Smooth muscle cell (in vitro differentiated cells): ENCODE results near the gene CFAP92. TPM values are rescaled to one million over a fixed set of nuclear protein-coding genes. Genes with fewer than 3 reads are reported as not detected.

Source experiments
- DNase-seq: peaks from one replicate; lab custom pipeline; 2025; ENCODE audit not compliant: unreplicated experiment; lab: John Stamatoyannopoulos, UW
- H2AFZ ChIP-seq: fragments of 200-600 bp; sonication (generic); 2 replicates; pipeline ENCODE4 v1.6.0; 2016; ENCODE audit warnings: antibody characterized with exemption, low read depth, mild to moderate bottlenecking
- H3F3A ChIP-seq: fragments of 200-600 bp; sonication (generic); 2 replicates; pipeline ENCODE4 v1.6.0; 2017; ENCODE audit warnings: antibody characterized with exemption, low read depth
- H3K27ac ChIP-seq: fragments of 200-600 bp; sonication (generic); 2 replicates; pipeline ENCODE4 v1.5.1; 2016; ENCODE audit warnings: low read depth, mild to moderate bottlenecking
- H3K27me3 ChIP-seq: fragments of 200-600 bp; sonication (generic); 2 replicates; pipeline ENCODE4 v1.6.1; 2016; ENCODE audit warnings: low read depth, mild to moderate bottlenecking
- H3K36me3 ChIP-seq: fragments of 200-600 bp; sonication (generic); 2 replicates; pipeline ENCODE4 v1.5.1; 2016; ENCODE audit warnings: low read depth
- H3K4me1 ChIP-seq: fragments of 200-600 bp; sonication (generic); 2 replicates; pipeline ENCODE4 v1.5.1; 2016; ENCODE audit warnings: low read depth
- H3K4me2 ChIP-seq: fragments of 200-600 bp; sonication (generic); 2 replicates; pipeline ENCODE4 v1.6.0; 2016; ENCODE audit warnings: mild to moderate bottlenecking
- H3K4me3 ChIP-seq: fragments of 200-600 bp; sonication (generic); 2 replicates; pipeline ENCODE4 v1.5.1; 2016; ENCODE audit warnings: mild to moderate bottlenecking
- H3K79me2 ChIP-seq: fragments of 200-600 bp; sonication (generic); 2 replicates; pipeline ENCODE4 v1.6.0; 2016; ENCODE audit warnings: low read depth, mild to moderate bottlenecking
- H3K9ac ChIP-seq: fragments of 200-600 bp; sonication (generic); 2 replicates; pipeline ENCODE4 v1.6.0; 2016; ENCODE audit warnings: low read depth
- H3K9me3 ChIP-seq: fragments of 200-600 bp; sonication (generic); replicated peaks from 2 replicates; pipeline ENCODE4 v1.5.1; 2016; ENCODE audit warnings: low read depth
- H4K20me1 ChIP-seq: fragments of 200-600 bp; sonication (generic); 2 replicates; pipeline ENCODE4 v1.6.0; 2016; ENCODE audit warnings: low read depth
- CTCF ChIP-seq: fragments of 200-600 bp; sonication (generic); IDR thresholded peaks from 2 replicates; pipeline ENCODE4 v1.5.1; 2017; ENCODE audit warnings: borderline replicate concordance, mild to moderate bottlenecking, antibody characterized with exemption; ENCODE audit not compliant: insufficient read depth, poor library complexity, severe bottlenecking
- WGBS: methylation state at CpG from one replicate; pipeline ENCODE4 v1.1.7; 2016; ENCODE audit warnings: low lambda C conversion rate; 5-methylcytosine and 5-hydroxymethylcytosine counted together
- polyA plus RNA-seq: library from polyadenylated mRNA; unstranded; fragments of >200 nt; fragmentation: Nextera tagmentation; extraction: Ambion mirVana; gene quantifications from 2 replicates; pipeline ENCODE4 v1.2.1, GENCODE V29; 2016
- small RNA-seq: library from RNA; depleted of rRNA; stranded (forward); fragments of <200 nt; gene quantifications from one replicate; pipeline ENCODE3, GENCODE V24; 2014
- total RNA-seq: library from RNA; depleted of rRNA; stranded (reverse); fragments of >200 nt; gene quantifications from 2 replicates; pipeline ENCODE4 v1.2.3, GENCODE V29; 2014

CFAP92 gene
- total and polyA plus RNA-seq, 2 experiments from 2014 or later, result 0.67 to 0.85 TPM

GRCh38 chr3:128861491-128861890 lies 132.4 kb downstream of the CFAP92 start:
- Histone ChIP-seq H4K20me1 (no peaks in the 10 kb centered on the region), H3K4me1 (no peaks in the 10 kb centered on the region), H3K4me2 (no peak overlapping the region), H3K36me3 (no peaks in the 10 kb centered on the region), H3K4me3 (no peak overlapping the region), H3F3A (peaks cover 5% of the 10 kb centered on the region), H3K27me3 (no peaks in the 10 kb centered on the region), H3K9me3 (peaks cover 5% of the 10 kb centered on the region), H3K9ac (no peak overlapping the region), H3K27ac (no peak overlapping the region), H2AFZ (no peak overlapping the region), H3K79me2 (no peaks in the 10 kb centered on the region)
- no peak for DNase-seq
- TF ChIP-seq CTCF, result no peak
- WGBS, result 92% methylated on average over 6 of the region's 6 CpGs

Small RNA genes lying within 50 kb of the gene (small RNA-seq; reads per million reads assigned to genes)
- gene AC112484.4, result 0.13 reads per million

Other genes with a start within 250 kb of the CFAP92 start
- gene ACAD9, start 114.5 kb downstream of the CFAP92 start, total RNA-seq, result 20.7 and 24.4 TPM in 2 replicates
- 24.5 and 27.7 TPM in 2 replicates for gene ACAD9, start 114.5 kb downstream of the CFAP92 start, polyA plus RNA-seq
- gene EFCC1, start 7.2 kb upstream of the CFAP92 start, total RNA-seq, result not detected in 2 replicates
- gene EFCC1, start 7.2 kb upstream of the CFAP92 start, polyA plus RNA-seq, result 0.26 TPM in 1 of 2 replicates, not detected in the other
- not detected in 2 replicates for gene GP9, start 66.7 kb upstream of the CFAP92 start, total RNA-seq
- gene GP9, start 66.7 kb upstream of the CFAP92 start, polyA plus RNA-seq, result not detected in 2 replicates
- gene RAB43, start 127.7 kb upstream of the CFAP92 start, total RNA-seq, result 9.5 and 15.8 TPM in 2 replicates
- 17.1 and 20.8 TPM in 2 replicates for gene RAB43, start 127.7 kb upstream of the CFAP92 start, polyA plus RNA-seq
- 10.2 and 19.3 TPM in 2 replicates for gene ISY1, start 167.0 kb upstream of the CFAP92 start, total RNA-seq
- gene ISY1, start 167.0 kb upstream of the CFAP92 start, polyA plus RNA-seq, result 47.3 and 60.0 TPM in 2 replicates
- 181 and 185 TPM in 2 replicates for gene CNBP, start 189.8 kb upstream of the CFAP92 start, total RNA-seq
- 198 and 229 TPM in 2 replicates for gene CNBP, start 189.8 kb upstream of the CFAP92 start, polyA plus RNA-seq